ENCODE results near the gene SPRYD7.

DNA sequence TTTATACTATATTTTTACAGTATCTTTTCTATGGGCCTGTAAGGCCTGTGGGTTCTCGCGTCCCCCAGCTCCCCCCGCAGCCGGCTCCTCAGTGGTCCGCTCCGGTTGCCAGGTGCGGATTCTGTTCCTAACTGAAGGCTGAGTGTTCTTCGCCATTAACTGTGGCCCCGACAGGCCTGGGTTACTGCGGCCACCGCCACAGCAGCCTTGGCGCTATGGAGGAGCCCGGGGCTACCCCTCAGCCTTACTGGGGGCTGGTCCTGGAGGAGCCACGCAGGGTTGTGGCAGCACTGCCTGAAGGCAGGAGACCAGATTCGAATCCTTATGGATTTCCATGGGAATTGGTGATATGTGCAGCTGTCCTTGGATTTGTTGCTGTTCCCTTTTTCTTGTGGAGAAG lies 45.8 kb downstream of the SPRYD7 start:
- TF ChIP-seq, protein P1, sequence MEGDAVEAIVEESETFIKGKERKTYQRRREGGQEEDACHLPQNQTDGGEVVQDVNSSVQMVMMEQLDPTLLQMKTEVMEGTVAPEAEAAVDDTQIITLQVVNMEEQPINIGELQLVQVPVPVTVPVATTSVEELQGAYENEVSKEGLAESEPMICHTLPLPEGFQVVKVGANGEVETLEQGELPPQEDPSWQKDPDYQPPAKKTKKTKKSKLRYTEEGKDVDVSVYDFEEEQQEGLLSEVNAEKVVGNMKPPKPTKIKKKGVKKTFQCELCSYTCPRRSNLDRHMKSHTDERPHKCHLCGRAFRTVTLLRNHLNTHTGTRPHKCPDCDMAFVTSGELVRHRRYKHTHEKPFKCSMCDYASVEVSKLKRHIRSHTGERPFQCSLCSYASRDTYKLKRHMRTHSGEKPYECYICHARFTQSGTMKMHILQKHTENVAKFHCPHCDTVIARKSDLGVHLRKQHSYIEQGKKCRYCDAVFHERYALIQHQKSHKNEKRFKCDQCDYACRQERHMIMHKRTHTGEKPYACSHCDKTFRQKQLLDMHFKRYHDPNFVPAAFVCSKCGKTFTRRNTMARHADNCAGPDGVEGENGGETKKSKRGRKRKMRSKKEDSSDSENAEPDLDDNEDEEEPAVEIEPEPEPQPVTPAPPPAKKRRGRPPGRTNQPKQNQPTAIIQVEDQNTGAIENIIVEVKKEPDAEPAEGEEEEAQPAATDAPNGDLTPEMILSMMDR (IDR thresholded peaks at IDR 0.05) = no peak
- TF ChIP-seq POLR2A (IDR thresholded peaks at IDR 0.05) = no peak

Measured in stomach (tissue), 4 donors.